ENCODE data around the gene MICB. TPM values are rescaled to one million over a fixed set of nuclear protein-coding genes. Genes with fewer than 3 reads are reported as not detected.
"Not testable (repeated sequence)": the region's sequence is repeated elsewhere in the genome, so short reads cannot be mapped to it uniquely, and the experiment has no call there.

Gene MICB
- total RNA-seq, 2 experiments from 2014 or later: 22.1 to 22.5 TPM

- ChIA-PET CTCF (no interaction called here), POLR2A (no interaction called here)
These were observed 24.7 kb upstream of the MICB start for GRCh38 chr6:31473244-31473643.

DNA sequence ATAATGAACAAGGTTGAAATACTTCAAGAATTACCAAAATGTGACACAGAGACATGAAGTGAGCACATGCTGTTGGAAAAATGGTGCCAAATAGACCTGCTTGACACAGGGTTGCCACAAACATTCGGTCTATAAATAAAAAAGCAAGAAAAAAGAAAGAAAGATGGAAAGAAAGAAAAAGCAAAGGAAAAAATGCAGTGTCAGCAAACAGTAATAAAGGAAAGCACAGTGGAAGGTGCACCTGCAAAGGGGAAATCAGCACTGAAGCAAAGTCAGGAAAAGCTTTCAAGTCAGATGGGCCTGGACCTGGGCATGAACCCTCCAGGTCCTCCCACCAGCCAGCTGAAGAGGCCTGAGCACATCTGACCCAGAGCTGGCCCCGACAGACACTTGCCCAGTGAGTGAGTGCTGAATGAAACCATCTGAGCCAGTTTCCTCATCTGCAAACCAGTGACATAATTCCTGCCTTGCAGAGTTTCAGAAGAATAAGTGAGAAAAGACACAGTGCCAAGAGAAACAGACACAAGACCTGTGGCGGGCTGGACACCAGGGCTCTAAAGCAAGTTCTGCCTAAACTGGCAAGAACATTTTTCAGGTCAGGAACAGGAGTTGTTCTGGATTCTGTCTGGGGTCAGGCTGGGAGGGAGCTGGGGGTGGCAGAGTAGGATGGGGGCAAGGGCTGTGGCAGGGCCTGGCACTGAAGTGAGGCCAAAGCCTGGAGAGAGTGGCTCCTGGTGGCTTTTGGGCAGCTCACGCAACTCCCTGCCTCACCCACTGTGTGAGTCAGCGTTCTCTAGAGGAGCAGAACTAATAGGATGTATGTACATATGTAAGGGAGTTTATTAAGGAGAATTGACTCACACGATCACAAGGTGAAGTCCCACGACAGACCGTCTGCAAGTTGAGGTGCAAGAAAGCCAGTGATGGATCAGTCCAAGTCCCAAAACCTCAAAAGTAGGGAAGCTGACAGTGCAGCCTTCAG, 23.9 kb upstream of the MICB start:
- POLR2A ChIA-PET: no interaction called here

GRCh38 chr6:31474871-31475286, 23.1 kb upstream of the MICB start:
- ChIA-PET POLR2A (no interaction called here), CTCF (no interaction called here)

More for the DNA sequence above, 23.9 kb upstream of the MICB start:
- CTCF ChIA-PET: no interaction called here

DNA sequence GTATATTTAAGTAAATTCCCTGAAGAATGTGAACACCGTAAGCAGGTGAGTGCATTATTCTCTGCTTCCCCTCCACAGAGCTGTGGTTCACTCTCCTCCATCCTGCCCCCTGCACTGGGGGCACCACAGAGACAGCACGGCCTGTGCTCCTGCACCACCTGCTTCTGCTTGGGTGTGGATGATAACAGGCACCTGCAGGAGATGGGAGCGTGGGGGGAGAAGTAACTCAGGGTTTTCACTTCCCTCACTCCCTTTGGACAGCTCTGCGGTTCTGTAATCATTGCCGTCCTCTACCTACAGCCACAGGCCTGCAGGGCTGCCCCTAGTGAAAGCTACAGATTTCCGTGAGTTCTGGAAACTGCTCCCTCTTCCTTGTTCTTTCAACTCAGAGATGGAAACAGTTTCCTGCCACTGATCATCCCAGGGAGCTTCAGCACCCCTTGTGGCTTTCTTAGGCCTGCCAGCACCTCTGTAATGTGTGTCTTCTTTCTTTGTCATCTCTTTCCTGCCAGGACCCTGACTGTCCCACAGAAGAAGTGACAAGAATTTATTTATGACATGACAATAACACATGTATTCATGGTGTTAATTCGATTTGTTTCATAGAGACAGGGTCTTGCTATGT, 21.3 kb upstream of the MICB start:
- ChIA-PET CTCF (interaction anchor here (0.5 kb wide), 1 partner anchor 285 kb away, joined by 3 read pairs; no protein-coding TSS in a partner anchor), POLR2A (no interaction called here)

DNA sequence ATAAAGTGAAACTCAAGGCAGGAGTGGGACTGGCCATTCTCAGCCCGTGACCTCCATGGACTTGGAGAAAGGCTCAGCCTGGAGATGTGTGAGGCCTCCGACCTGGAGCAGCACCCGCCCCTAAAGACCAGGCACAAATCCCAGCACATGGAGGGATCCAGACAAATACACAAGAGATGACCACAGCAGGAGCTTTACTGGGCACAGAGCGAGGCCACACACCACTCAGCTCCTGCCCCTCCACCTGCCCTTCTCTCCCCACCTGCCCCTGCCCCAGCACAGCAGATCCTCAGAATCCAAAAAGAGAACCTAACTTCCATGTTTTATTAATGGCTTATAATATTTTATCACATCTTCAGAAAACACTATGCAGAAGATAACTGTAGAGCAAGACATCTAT, 20.4 kb upstream of the MICB start:
- ChIA-PET POLR2A (no interaction called here), CTCF (interaction anchor here (1.4 kb wide), 1 partner anchor 81 kb away, joined by 5 read pairs; no protein-coding TSS in a partner anchor)

- ChIA-PET POLR2A (no interaction called here), CTCF (interaction anchor here (0.6 to 1.4 kb wide), 2 partner anchors 82 to 124 kb away, joined by 4 to 5 read pairs; no protein-coding TSS in a partner anchor)
These were observed 19.6 kb upstream of the MICB start for GRCh38 chr6:31478186-31478950.

DNA sequence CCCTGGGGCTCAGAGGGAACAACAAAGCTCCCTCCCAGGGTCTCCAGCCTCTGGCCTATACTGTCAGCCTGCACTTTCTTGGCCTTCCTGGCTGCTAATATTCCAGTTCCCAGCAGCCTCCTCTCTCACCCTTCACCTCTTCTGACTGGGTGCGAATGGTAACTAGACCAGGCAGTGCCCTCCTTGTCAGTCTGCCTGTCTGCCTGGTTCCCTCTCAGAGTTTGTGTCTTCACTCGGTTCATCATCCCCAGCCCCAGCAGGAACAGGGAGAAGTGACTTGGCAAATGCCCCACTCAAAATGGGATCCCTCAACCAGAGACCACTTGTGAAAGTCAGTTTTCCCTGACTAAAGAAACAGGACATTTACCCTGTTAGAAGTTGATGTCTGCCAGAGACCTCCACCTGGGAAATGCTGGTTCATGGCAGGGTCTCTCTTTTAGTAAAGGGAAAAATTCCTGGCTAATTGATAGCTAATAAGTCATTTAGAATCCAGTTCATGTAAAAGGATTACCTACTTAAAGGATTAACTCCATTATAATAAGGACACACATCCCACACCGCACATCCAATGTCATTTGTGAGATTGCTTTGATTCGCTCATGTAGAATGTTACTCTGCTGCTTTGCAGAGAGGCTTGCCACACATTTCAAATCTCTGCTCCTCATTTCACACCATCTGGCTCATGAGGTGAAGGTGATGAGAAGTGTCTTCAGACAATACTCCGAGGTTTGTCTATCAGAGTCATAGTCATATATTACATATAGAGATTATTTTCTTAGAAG, 18.6 kb upstream of the MICB start:
- ChIA-PET POLR2A (no interaction called here), CTCF (interaction anchor here (0.6 kb wide), 1 partner anchor 82 kb away, joined by 3 read pairs; no protein-coding TSS in a partner anchor)

DNA sequence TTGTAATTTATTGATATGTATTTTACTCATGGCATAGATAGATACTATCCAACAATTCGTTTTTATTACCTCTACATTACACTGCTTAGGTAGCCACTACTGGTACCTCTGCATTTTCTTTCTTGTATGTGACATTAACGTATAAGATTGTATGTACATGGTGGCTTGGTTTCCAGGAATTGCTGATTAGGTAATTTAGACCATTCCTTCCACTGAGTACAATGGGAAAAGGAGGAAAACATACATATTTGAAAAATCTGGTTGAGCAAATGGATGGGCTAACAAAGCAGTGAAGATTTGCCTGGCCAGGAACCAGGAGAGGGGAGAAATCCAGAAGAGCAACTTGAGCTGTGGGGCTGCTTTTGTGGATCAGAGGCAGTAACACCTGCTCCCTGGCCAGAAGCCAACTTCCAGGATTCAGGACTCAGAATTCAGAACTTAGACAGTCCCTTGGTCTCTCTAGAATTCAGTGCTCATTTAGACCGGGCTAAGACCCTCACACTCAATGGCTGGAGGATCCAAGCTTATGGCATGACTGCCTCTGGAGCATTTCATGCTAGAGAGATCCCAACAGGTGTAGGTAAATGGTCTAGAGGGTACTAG, 17.9 kb upstream of the MICB start:
- ChIA-PET POLR2A (no interaction called here), CTCF (no interaction called here)

DNA sequence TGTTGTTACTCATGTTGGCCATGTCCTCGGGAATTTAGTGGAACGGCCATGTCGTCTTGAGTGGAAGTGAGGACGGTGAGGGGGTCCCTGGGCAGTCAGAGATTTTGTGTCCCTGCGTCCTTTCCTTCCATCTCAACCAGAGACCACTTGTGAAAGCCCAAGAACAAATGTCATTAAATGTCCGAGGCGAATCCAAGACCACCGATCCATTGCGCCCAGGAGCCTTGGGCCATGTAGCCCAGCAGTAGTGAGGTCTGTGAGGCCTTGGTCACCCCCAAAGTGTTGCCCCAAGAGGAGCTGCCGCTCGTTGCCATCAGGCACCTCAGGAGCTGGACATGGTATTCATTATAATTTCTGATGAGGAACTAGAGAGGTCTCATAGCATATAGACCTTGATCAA, 17.4 kb upstream of the MICB start:
- ChIA-PET POLR2A (no interaction called here), CTCF (interaction anchor here (1.2 kb wide), 1 partner anchor 12 kb away, joined by 10 read pairs; no protein-coding TSS in a partner anchor)

DNA sequence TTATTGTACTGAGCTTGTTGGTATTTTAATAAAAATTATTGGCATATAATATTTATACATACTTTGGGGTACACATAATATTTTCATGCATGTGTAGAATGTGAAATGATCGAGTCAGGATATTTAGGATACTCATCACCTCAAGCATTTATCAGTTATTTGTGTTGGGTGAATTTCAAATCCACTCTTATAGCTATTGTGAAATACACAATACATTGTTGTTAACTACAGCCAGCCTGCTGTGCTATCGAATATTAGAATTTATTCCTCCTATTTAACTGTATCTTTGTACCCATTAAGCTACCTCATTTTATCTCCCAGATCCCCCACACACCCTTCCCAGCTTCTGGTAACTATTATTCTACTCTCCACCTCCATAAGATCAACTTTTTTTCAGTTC, 14.6 kb upstream of the MICB start:
- CTCF ChIA-PET: interaction anchor here (0.7 kb wide), 1 partner anchor 94 kb away, joined by 4 read pairs; no protein-coding TSS in a partner anchor
- POLR2A ChIA-PET: no interaction called here

GRCh38 chr6:31485055-31485454, 12.9 kb upstream of the MICB start:
- ChIA-PET POLR2A (no interaction called here), CTCF (no interaction called here)

DNA sequence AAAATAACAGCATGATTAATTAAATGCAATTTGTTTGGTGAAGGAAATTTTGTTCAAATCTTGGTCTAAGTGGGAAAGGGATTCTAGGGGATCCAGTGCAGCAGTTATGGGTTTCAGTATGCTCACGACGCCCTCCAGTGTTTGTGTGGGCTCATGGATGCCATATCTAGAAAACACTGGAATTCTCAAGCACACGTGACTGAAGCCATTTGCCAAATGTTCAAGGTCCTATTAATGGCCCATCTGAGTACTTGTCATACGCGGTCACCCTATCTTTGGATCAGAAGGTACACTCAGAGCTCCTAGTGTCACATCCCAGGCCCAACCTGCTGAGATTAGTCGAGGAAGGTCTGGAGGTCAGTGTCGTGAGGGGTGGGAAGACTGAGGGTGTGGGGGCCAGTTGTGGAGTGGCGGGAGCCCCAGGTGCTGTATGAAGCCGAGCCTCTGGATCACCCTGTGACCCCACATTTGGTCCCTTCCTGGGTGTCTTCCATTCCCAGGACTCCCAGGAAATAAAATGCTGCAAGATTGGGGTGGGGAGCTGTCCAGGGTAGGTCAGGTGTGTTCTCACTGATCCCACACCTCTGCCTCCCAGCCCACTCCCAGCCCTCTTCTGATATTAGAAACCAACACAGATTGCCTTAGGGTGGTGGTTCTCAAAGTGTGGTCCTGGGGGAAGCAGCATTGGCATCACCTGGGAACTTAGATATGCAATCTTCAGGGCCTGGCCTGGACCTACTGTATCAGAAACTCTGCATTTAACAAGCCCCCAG, 11.7 kb upstream of the MICB start:
- POLR2A ChIA-PET, CTCF ChIA-PET: not testable (repeated sequence)

- CTCF ChIA-PET: not testable (repeated sequence)
These were observed 10.3 kb upstream of the MICB start for GRCh38 chr6:31487674-31488073.

GRCh38 chr6:31489086-31489485, 8.9 kb upstream of the MICB start:
- CTCF ChIA-PET: interaction anchor here (0.7 kb wide), 1 partner anchor 31 kb away, joined by 3 read pairs; no protein-coding TSS in a partner anchor
- POLR2A ChIA-PET: no interaction called here

More at GRCh38 chr6:31487674-31488073, 10.3 kb upstream of the MICB start:
- POLR2A ChIA-PET: not testable (repeated sequence)

GRCh38 chr6:31490115-31490873, 7.7 kb upstream of the MICB start:
- CTCF ChIA-PET: no interaction called here
- POLR2A ChIA-PET: interaction anchor here (0.7 kb wide), 1 partner anchor 24 kb away, joined by 7 read pairs; no protein-coding TSS in a partner anchor

- CTCF ChIA-PET: interaction anchor here (1.1 to 3.3 kb wide), 7 partner anchors 31 to 105 kb away, joined by 4 to 19 read pairs (median 6); partner anchors contain the start of genes ATP6V1G2 and DDX39B
- POLR2A ChIA-PET: not testable (repeated sequence)
These were observed 4.4 kb upstream of the MICB start for GRCh38 chr6:31493550-31493874.

All from activated CD8-positive, alpha-beta memory T cell treated with anti-CD3 and anti-CD28 coated beads for 36 hours (primary cell).